CD4-positive, alpha-beta T cell treated with Interleukin-6 for 4 hours (primary cell): Measurements from ENCODE around the gene POLD1.

ENCODE experiments used
- DNase-seq: peaks from one replicate; pipeline ENCODE4 v3.0.0-alpha.2; 2020; ENCODE audit warnings: mixed read lengths

The POLD1 gene

GRCh38 chr19:50419022-50419579 lies 35.0 kb downstream of the POLD1 start:
- no peak for DNase-seq

DNA sequence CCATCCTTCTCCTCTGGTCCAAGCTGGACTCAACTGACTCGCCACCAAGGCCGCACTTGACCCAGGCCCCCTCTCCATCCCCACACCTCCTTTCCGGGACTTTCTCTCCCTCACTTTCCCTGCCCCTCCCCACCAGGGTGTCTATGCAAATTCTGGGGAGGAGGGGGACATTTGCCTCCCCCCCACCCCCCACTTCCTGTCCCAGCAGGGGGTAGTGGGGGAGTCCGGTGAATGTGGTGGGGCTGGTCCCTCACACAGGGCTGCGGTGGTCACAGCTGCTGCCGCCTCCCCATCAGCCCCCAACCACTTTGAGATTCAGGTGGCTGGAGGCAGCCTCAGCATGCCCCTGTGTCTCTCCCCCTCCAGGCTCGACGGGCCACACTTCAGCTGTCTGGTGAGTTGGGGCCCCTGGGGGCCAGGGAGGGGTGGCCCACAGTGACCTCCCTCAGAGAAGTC lies 35.5 kb downstream of the POLD1 start:
- no peak for DNase-seq

DNA sequence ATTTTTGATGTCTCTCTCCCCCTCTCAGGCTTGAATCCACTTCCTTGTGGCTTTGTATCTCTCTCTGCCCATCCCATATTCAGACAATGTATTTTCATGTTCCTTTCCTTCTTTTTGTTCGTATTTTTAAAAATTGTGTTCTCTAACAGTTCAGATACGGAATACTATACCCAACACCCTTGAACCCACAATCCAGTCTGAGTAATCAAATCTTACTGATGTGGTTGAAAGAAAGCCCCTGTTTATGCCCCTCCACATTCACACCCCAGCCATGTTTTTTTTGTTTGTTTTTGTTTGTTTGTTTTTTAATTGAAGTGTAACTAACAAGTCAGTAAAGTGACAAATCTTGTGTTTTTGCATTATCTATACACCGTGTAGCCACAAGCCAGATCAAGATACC lies 36.0 kb downstream of the POLD1 start:
- no peak for DNase-seq

GRCh38 chr19:50420808-50421207 lies 36.7 kb downstream of the POLD1 start:
- no peak for DNase-seq

DNA sequence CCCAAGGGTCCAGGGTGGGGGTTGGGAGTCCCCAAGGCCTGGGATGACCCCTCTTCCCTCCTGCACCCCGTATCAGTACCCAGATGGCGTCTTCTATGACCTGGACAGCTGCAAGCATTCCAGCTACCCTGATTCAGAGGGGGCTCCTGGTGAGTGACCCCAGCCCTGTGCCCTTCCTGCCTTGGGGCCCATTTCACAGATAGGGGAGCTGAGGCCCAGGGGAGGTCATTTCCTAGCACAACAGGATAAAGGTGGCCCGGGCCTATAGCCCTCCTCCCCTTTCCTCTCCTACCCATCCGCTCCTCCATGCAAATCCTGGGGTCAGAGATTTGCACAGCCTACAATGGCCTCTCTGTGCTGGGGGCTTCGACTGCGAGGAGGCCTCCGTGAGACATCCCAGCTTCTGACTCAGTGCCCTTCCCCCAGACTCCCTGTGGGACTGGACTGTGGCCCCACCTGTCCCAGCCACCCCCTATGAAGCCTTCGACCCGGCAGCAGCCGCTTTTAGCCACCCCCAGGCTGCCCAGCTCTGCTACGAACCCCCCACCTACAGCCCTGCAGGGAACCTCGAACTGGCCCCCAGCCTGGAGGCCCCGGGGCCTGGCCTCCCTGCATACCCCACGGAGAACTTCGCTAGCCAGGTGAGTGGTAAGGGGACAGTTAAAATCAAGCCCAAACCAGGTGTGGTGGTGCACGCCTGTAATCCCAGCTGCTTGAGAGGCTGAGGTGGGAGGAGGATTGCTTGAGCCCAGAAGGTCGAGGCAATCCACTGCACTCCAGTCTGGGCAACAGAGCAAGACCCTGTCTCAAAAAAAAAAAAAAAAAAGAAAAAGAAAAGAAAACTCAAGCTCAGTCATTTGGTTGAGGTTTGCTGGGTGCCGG lies 38.5 kb downstream of the POLD1 start:
- DNase-seq = no peak

- DNase-seq = no peak
Measured at GRCh38 chr19:50423279-50424113, 39.3 kb downstream of the POLD1 start.

- no peak for DNase-seq
Measured at GRCh38 chr19:50425581-50425980, 41.4 kb downstream of the POLD1 start.

DNA sequence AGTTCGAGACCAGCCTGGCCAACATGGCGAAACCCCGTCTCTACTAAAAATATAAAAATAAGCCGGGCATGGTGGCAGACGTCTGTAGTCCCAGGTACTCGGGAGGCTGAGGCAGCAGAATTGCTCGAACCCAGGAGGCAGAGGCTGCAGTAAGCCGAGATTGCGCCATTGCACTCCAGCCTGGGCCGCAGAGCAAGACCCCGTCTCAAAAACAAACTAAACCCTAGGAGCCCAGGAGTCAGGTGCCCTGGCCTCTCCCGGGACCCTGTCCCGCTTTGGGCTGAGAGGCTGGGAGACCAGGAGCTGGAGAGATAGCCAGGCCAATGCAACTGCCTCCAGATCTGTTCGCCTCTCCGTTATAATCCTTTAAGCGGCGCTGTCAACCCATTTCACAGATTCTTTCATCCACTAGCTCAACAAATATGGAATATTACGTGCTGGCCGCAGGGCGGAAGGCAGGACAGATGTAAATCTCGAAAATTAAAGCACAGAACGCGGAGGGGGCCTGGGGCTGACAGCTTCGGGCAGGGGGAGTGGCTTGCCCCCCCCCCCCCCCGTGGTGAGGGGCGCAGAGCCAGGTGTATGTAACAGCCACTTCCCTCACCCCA lies 43.3 kb downstream of the POLD1 start:
- DNase-seq = no peak

DNA sequence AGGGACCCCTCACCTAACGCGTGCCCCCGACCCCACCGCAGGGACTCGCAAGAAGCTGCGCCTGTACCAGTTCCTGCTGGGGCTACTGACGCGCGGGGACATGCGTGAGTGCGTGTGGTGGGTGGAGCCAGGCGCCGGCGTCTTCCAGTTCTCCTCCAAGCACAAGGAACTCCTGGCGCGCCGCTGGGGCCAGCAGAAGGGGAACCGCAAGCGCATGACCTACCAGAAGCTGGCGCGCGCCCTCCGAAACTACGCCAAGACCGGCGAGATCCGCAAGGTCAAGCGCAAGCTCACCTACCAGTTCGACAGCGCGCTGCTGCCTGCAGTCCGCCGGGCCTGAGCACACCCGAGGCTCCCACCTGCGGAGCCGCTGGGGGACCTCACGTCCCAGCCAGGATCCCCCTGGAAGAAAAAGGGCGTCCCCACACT lies 43.9 kb downstream of the POLD1 start:
- DNase-seq = peak; percentile 66

GRCh38 chr19:50428772-50429463 lies 44.8 kb downstream of the POLD1 start:
- DNase-seq = no peak

GRCh38 chr19:50430888-50431342 lies 46.8 kb downstream of the POLD1 start:
- no peak for DNase-seq

- peak; percentile 87 for DNase-seq
Measured at GRCh38 chr19:50431343-50432220, 47.4 kb downstream of the POLD1 start.

GRCh38 chr19:50432221-50433028 lies 48.3 kb downstream of the POLD1 start, which contains the start of gene MYBPC2:
TSS of gene MYBPC2 (plus strand) at chr19:50432892. CDS start at chr19:50432954, 62 bp downstream.
- no peak for DNase-seq

- DNase-seq = no peak
Measured at GRCh38 chr19:50433201-50434180, 49.3 kb downstream of the POLD1 start.

GRCh38 chr19:50434525-50434924 lies 50.4 kb downstream of the POLD1 start:
- no peak for DNase-seq

GRCh38 chr19:50435221-50435620 lies 51.1 kb downstream of the POLD1 start:
- no peak for DNase-seq

GRCh38 chr19:50435627-50436026 lies 51.5 kb downstream of the POLD1 start:
- no peak for DNase-seq

- no peak for DNase-seq
Measured at GRCh38 chr19:50437862-50438449, 53.8 kb downstream of the POLD1 start.
